HCT116 (cell line): Measurements from ENCODE around the gene CRACR2A. TPM values are rescaled to one million over a fixed set of nuclear protein-coding genes. Genes with fewer than 3 reads are reported as not detected.

Source experiments
- ATAC-seq: fragments of 200-7000 bp; cut with Tn5 transposase; 2 replicates; pipeline ENCODE4 v1.9.1; 2020; ENCODE audit warnings: mild to moderate bottlenecking, moderate library complexity
- BruUV-seq: library from RNA; stranded (reverse); fragments of 400-500 nt; replicated peaks from 2 replicates; lab custom pipeline; 2021; lab: Mats Ljungman, UMichigan
- CTCF ChIA-PET: fragments of 300-600 bp; sonication (Branson Sonifier 250); formaldehyde crosslinking; loops from one replicate; lab custom pipeline; 2021; ENCODE audit warnings: antibody characterized with exemption; lab: Charles Lee
- POLR2A ChIA-PET: fragments of 300-600, 350-600 bp; sonication (Branson Sonifier 250); formaldehyde crosslinking; loops from one replicate; lab custom pipeline; 2021; ENCODE audit warnings: antibody characterized with exemption; lab: Charles Lee
- RAD21 ChIA-PET, 2 experiments: fragments of 300-600 bp; sonication (Branson Sonifier 250); formaldehyde crosslinking; loops; one replicate each; lab custom pipeline; 2023; ENCODE audit warnings: low total read pairs in 2 of 2; ENCODE audit not compliant: uncharacterized antibody in 2 of 2, unreplicated experiment in 2 of 2, low non-redundant PET in 1 of 2; lab: Charles Lee
- DNase-seq: peaks from one replicate; pipeline ENCODE4 v3.0.0-alpha.2; 2010; ENCODE audit warnings: low read depth, low spot score
- H2AFZ ChIP-seq: fragments of 200-600 bp; shearing (Covaris generic), sonication (generic); 2 replicates; pipeline ENCODE4 v1.6.1; 2017; ENCODE audit warnings: low read depth, mixed run types, mixed read lengths, antibody characterized with exemption, low read length; ENCODE audit not compliant: poor library complexity, severe bottlenecking
- H3K27ac ChIP-seq: 2 replicates; pipeline ENCODE4 v1.5.1; 2012; ENCODE audit warnings: low read depth, low read length
- H3K27me3 ChIP-seq: fragments of 200-600 bp; sonication (generic); 2 replicates; pipeline ENCODE4 v1.6.1; 2016; ENCODE audit warnings: mixed run types, low read length, mixed read lengths; ENCODE audit not compliant: insufficient read depth
- H3K36me3 ChIP-seq, 2 experiments: fragments of 200-500 bp in 1 of 2; fragments of 200-600 bp in 1 of 2; sonication (Bioruptor generic) in 1 of 2; sonication (generic) in 1 of 2; 2 replicates each; pipeline versions ENCODE4 v1.5.1 to v1.6.1; 2014 to 2016; ENCODE audit warnings: low read length in 2 of 2, inconsistent platforms in 1 of 2, mixed read lengths in 1 of 2, mixed run types in 1 of 2; ENCODE audit not compliant: insufficient read depth in 2 of 2, control insufficient read depth in 1 of 2
- H3K4me1 ChIP-seq, 2 experiments: fragments of 200-600 bp in 1 of 2; sonication (generic) in 1 of 2; 2 replicates each; pipeline versions ENCODE4 v1.5.1 to v1.6.1; 2012 to 2017; ENCODE audit warnings: low read length in 2 of 2, inconsistent platforms in 1 of 2, mild to moderate bottlenecking in 1 of 2, mixed read lengths in 1 of 2, mixed run types in 1 of 2, moderate library complexity in 1 of 2; ENCODE audit not compliant: insufficient read depth in 2 of 2, control insufficient read depth in 1 of 2
- H3K4me2 ChIP-seq: fragments of 200-600 bp; sonication (generic); 2 replicates; pipeline ENCODE4 v1.6.1; 2017; ENCODE audit warnings: mixed run types, low read length, mixed read lengths
- H3K4me3 ChIP-seq, 2 experiments: fragments of 200-600 bp in 1 of 2; sonication (generic) in 1 of 2; replicated peaks in 1 of 2; 2 replicates each; pipeline ENCODE4 v1.5.1; 2011 to 2016; ENCODE audit warnings: low read length in 2 of 2, control low read depth in 1 of 2, low read depth in 1 of 2, mild to moderate bottlenecking in 1 of 2, mixed read lengths in 1 of 2, mixed run types in 1 of 2
- H3K79me2 ChIP-seq: fragments of 200-600 bp; sonication (generic); 2 replicates; pipeline ENCODE4 v1.6.1; 2017; ENCODE audit warnings: mild to moderate bottlenecking, mixed run types, low read length, moderate library complexity, mixed read lengths; ENCODE audit not compliant: insufficient read depth
- H3K9ac ChIP-seq: fragments of 200-600 bp; sonication (generic); 2 replicates; pipeline ENCODE4 v1.6.1; 2016; ENCODE audit warnings: low read length, mixed read lengths
- H3K9me2 ChIP-seq: fragments of 200-600 bp; sonication (generic), shearing (Covaris generic); 2 replicates; pipeline ENCODE4 v1.6.1; 2017; ENCODE audit warnings: mixed run types, mild to moderate bottlenecking, moderate library complexity; ENCODE audit not compliant: insufficient read depth
- H3K9me3 ChIP-seq, 2 experiments: fragments of 200-500 bp in 1 of 2; fragments of 200-600 bp in 1 of 2; sonication (Bioruptor generic) in 1 of 2; sonication (generic) in 1 of 2; 2 replicates each; pipeline ENCODE4 v1.6.1; 2014 to 2017; ENCODE audit warnings: low read length in 2 of 2, mixed read lengths in 2 of 2, inconsistent platforms in 1 of 2, low read depth in 1 of 2, mild to moderate bottlenecking in 1 of 2, mixed run types in 1 of 2, moderate library complexity in 1 of 2; ENCODE audit not compliant: control insufficient read depth in 1 of 2, insufficient read depth in 1 of 2
- H4K20me1 ChIP-seq: fragments of 200-600 bp; sonication (generic), shearing (Covaris generic); 2 replicates; pipeline ENCODE4 v1.6.1; 2017; ENCODE audit warnings: mixed run types, mild to moderate bottlenecking, moderate library complexity; ENCODE audit not compliant: insufficient read depth
- CBX3 ChIP-seq: IDR thresholded peaks from 2 replicates; pipeline ENCODE4 v1.6.1; 2012; ENCODE audit warnings: low read depth
- CEBPB ChIP-seq: IDR thresholded peaks from 2 replicates; pipeline ENCODE4 v1.6.1; 2012; ENCODE audit warnings: low read depth
- EGR1 ChIP-seq: IDR thresholded peaks from 2 replicates; pipeline ENCODE4 v1.6.1; 2012; ENCODE audit warnings: low read depth
- ELF1 ChIP-seq: IDR thresholded peaks from 2 replicates; pipeline ENCODE4 v1.6.1; 2012; ENCODE audit warnings: low read depth, borderline replicate concordance
- EZH2phosphoT487 ChIP-seq: fragments of 200-600 bp; IDR thresholded peaks from 2 replicates; pipeline ENCODE4 v1.6.1; 2018; ENCODE audit warnings: antibody characterized with exemption, borderline replicate concordance
- JUND ChIP-seq: IDR thresholded peaks from 2 replicates; pipeline ENCODE4 v1.6.1; 2012
- MAX ChIP-seq: IDR thresholded peaks from 2 replicates; pipeline ENCODE4 v1.6.1; 2012
- POLR2A ChIP-seq: IDR thresholded peaks from 2 replicates; pipeline ENCODE4 v1.7.0; 2011; ENCODE audit warnings: borderline replicate concordance; ENCODE audit not compliant: insufficient read depth, insufficient read length; ENCODE audit errors: extremely low read depth
- POLR2AphosphoS5 ChIP-seq: IDR thresholded peaks from 2 replicates; pipeline ENCODE4 v1.6.1; 2011; ENCODE audit warnings: mild to moderate bottlenecking, low read depth, low read length, moderate library complexity
- RAD21 ChIP-seq: IDR thresholded peaks from 2 replicates; pipeline ENCODE4 v1.6.1; 2012; ENCODE audit warnings: low read depth, mild to moderate bottlenecking
- REST ChIP-seq: IDR thresholded peaks from 2 replicates; pipeline ENCODE4 v1.6.1; 2012; ENCODE audit warnings: low read depth
- SIN3A ChIP-seq: IDR thresholded peaks from 2 replicates; pipeline ENCODE4 v1.6.1; 2012; ENCODE audit warnings: low read depth
- SP1 ChIP-seq: IDR thresholded peaks from 2 replicates; pipeline ENCODE4 v1.6.1; 2012; ENCODE audit warnings: low read depth
- SRF ChIP-seq: IDR thresholded peaks from 2 replicates; pipeline ENCODE4 v1.6.1; 2012; ENCODE audit warnings: low read depth
- TCF7L2 ChIP-seq: IDR thresholded peaks from 2 replicates; pipeline ENCODE4 v1.7.0; 2011; ENCODE audit warnings: borderline replicate concordance, inconsistent platforms; ENCODE audit not compliant: insufficient read depth, insufficient read length; ENCODE audit errors: extremely low read depth
- YY1 ChIP-seq: IDR thresholded peaks from 2 replicates; pipeline ENCODE4 v1.6.1; 2011; ENCODE audit warnings: low read length, low read depth, moderate library complexity, mild to moderate bottlenecking; ENCODE audit not compliant: insufficient replicate concordance; ENCODE audit errors: extremely low read depth
- ZBTB33 ChIP-seq: IDR thresholded peaks from 2 replicates; pipeline ENCODE4 v1.6.1; 2011; ENCODE audit warnings: mild to moderate bottlenecking, low read length, moderate library complexity; ENCODE audit not compliant: insufficient replicate concordance; ENCODE audit errors: extremely low read depth
- ZNF274 ChIP-seq: fragments of 200-500 bp; sonication (Bioruptor generic); IDR thresholded peaks from 2 replicates; pipeline ENCODE4 v1.6.1; 2014; ENCODE audit warnings: mild to moderate bottlenecking, low read depth, low read length, inconsistent platforms
- intact Hi-C: fragments of 100-400 bp; cut with micrococcal nuclease; formaldehyde crosslinking; loops from 2 replicates; pipeline ENCODE4 v1.10.0; 2022
- total RNA-seq: library from RNA; stranded (reverse); gene quantifications from one replicate; pipeline ENCODE4 v1.2.1, GENCODE V29; 2021; ENCODE audit not compliant: unreplicated experiment

The CRACR2A gene
- total RNA-seq, 1 experiment from 2014 or later, result 18.4 TPM

GRCh38 chr12:3720772-3721171, 32.1 kb downstream of the CRACR2A start:
- H3K9ac ChIP-seq, result no peak overlapping the region
- POLR2A ChIA-PET, result no interaction called here
- no peaks in the 10 kb centered on the region for H3K9me2 ChIP-seq
- no peaks in the 10 kb centered on the region for H3K9me3 ChIP-seq
- no TSS peak for BruUV-seq
- CTCF ChIA-PET, result no interaction called here
- no peaks in the 10 kb centered on the region for H3K36me3 ChIP-seq
- DNase-seq (no peak), ATAC-seq (no peak)
- no peaks in the 10 kb centered on the region for H3K79me2 ChIP-seq
- H3K4me3 ChIP-seq, result no peak overlapping the region
- H3K27ac ChIP-seq, result no peak overlapping the region
- TF ChIP-seq SP1 (no peak), JUND (no peak), CEBPB (no peak), CBX3 (no peak), YY1 (no peak), REST (no peak), POLR2A (no peak), POLR2AphosphoS5 (no peak), EGR1 (no peak), EZH2phosphoT487 (no peak), SRF (no peak), TCF7L2 (no peak), RAD21 (no peak), MAX (no peak), ZNF274 (no peak), ELF1 (no peak), SIN3A (no peak), ZBTB33 (no peak)
- H3K4me2 ChIP-seq, result no peak overlapping the region
- no peak overlapping the region for H2AFZ ChIP-seq
- no peaks in the 10 kb centered on the region for H3K4me1 ChIP-seq
- RAD21 ChIA-PET, result no interaction called here
- intact Hi-C loops, result no loop called here
- no peaks in the 10 kb centered on the region for H3K27me3 ChIP-seq
- H4K20me1 ChIP-seq, result no peaks in the 10 kb centered on the region
